PC-3 (cell line): Measurements from ENCODE around the gene THRB. TPM values are rescaled to one million over a fixed set of nuclear protein-coding genes. Genes with fewer than 3 reads are reported as not detected.

Experiments used
- ATAC-seq: fragments of 200-7000 bp; cut with Tn5 transposase; 2 replicates; pipeline ENCODE4 v1.9.1; 2020; ENCODE audit warnings: mild to moderate bottlenecking, moderate library complexity
- BruUV-seq: library from RNA; stranded (reverse); fragments of 400-500 nt; replicated peaks from 2 replicates; lab custom pipeline; 2021; lab: Mats Ljungman, UMichigan
- CTCF ChIA-PET: fragments of 300-600 bp; sonication (Branson Sonifier 250); formaldehyde crosslinking; loops from one replicate; lab custom pipeline; 2022; ENCODE audit warnings: antibody characterized with exemption; lab: Charles Lee
- POLR2A ChIA-PET: fragments of 300-600 bp; sonication (Branson Sonifier 250); formaldehyde crosslinking; loops from one replicate; lab custom pipeline; 2022; ENCODE audit warnings: antibody characterized with exemption; ENCODE audit not compliant: unreplicated experiment; lab: Charles Lee
- DNase-seq: peaks from one replicate; pipeline ENCODE4 v3.0.0-alpha.2; 2015
- H2AFZ ChIP-seq: fragments of 300-600 bp; sonication (generic); 2 replicates; pipeline ENCODE4 v1.6.0; 2016; ENCODE audit warnings: antibody characterized with exemption, low read length
- H3F3A ChIP-seq: fragments of 300-600 bp; sonication (generic); one replicate; pipeline ENCODE4 v1.6.0; 2017; ENCODE audit warnings: antibody characterized with exemption, low read length, control low read depth, mild to moderate bottlenecking; ENCODE audit not compliant: unreplicated experiment
- H3K27ac ChIP-seq: fragments of 300-600 bp; sonication (generic); 2 replicates; pipeline ENCODE4 v1.5.1; 2016; ENCODE audit warnings: mild to moderate bottlenecking, low read length
- H3K27me3 ChIP-seq: fragments of 300-600 bp; sonication (generic); 2 replicates; pipeline ENCODE4 v1.6.1; 2016; ENCODE audit warnings: low read length, mixed read lengths
- H3K36me3 ChIP-seq: fragments of 300-600 bp; sonication (generic); 2 replicates; pipeline ENCODE4 v1.6.1; 2016; ENCODE audit warnings: low read depth, mixed run types, low read length, mixed read lengths
- H3K4me1 ChIP-seq: fragments of 300-600 bp; sonication (generic); 2 replicates; pipeline ENCODE4 v1.5.1; 2016; ENCODE audit warnings: low read length; ENCODE audit not compliant: insufficient read depth
- H3K4me2 ChIP-seq: fragments of 300-600 bp; sonication (generic); 2 replicates; pipeline ENCODE4 v1.6.0; 2016; ENCODE audit warnings: low read length
- H3K4me3 ChIP-seq: fragments of 300-600 bp; sonication (generic); 2 replicates; pipeline ENCODE4 v1.5.1; 2016; ENCODE audit warnings: mild to moderate bottlenecking, low read length, mixed read lengths
- H3K79me2 ChIP-seq: fragments of 300-600 bp; sonication (generic); 2 replicates; pipeline ENCODE4 v1.6.1; 2017; ENCODE audit warnings: low read length, mixed read lengths
- H3K9ac ChIP-seq: fragments of 300-600 bp; sonication (generic); 2 replicates; pipeline ENCODE4 v1.6.0; 2016; ENCODE audit warnings: mild to moderate bottlenecking, low read length
- H3K9me2 ChIP-seq: fragments of 300-600 bp; sonication (generic); replicated peaks from 2 replicates; pipeline ENCODE4 v1.6.1; 2016; ENCODE audit warnings: mixed run types, low read length, mixed read lengths
- H3K9me3 ChIP-seq: fragments of 300-600 bp; sonication (generic); 2 replicates; pipeline ENCODE4 v1.6.1; 2016; ENCODE audit warnings: low read length, mixed read lengths
- H4K20me1 ChIP-seq: fragments of 300-600 bp; sonication (generic); 2 replicates; pipeline ENCODE4 v1.6.1; 2016; ENCODE audit warnings: low read length, mixed read lengths
- EZH2 ChIP-seq: fragments of 300-600 bp; sonication (generic); IDR thresholded peaks from one replicate; pipeline ENCODE4 v1.6.1; 2017; ENCODE audit warnings: antibody characterized with exemption, mild to moderate bottlenecking, low read length; ENCODE audit not compliant: unreplicated experiment
- EZH2phosphoT487 ChIP-seq: fragments of 300-600 bp; sonication (generic); IDR thresholded peaks from 2 replicates; pipeline ENCODE4 v1.6.1; 2018; ENCODE audit warnings: mild to moderate bottlenecking, antibody characterized with exemption, low read length, borderline replicate concordance
- intact Hi-C: fragments of 100-400 bp; cut with micrococcal nuclease; formaldehyde crosslinking; loops from 2 replicates; pipeline ENCODE4 v1.9.0; 2023
- total RNA-seq: library from RNA; depleted of rRNA; stranded (reverse); fragments of >200 nt; gene quantifications from 2 replicates; pipeline ENCODE4 v1.2.3, GENCODE V29; 2014
- TF ChIP-seq, protein P1 (sequence below): fragments of 300-600 bp; sonication (generic); conservative IDR thresholded peaks from 2 replicates; pipeline ENCODE4 v1.5.1; 2017; ENCODE audit warnings: antibody characterized with exemption, low read depth, mild to moderate bottlenecking, low read length

The THRB gene
- total RNA-seq, 1 experiment from 2014 or later: 9.7 TPM

DNA sequence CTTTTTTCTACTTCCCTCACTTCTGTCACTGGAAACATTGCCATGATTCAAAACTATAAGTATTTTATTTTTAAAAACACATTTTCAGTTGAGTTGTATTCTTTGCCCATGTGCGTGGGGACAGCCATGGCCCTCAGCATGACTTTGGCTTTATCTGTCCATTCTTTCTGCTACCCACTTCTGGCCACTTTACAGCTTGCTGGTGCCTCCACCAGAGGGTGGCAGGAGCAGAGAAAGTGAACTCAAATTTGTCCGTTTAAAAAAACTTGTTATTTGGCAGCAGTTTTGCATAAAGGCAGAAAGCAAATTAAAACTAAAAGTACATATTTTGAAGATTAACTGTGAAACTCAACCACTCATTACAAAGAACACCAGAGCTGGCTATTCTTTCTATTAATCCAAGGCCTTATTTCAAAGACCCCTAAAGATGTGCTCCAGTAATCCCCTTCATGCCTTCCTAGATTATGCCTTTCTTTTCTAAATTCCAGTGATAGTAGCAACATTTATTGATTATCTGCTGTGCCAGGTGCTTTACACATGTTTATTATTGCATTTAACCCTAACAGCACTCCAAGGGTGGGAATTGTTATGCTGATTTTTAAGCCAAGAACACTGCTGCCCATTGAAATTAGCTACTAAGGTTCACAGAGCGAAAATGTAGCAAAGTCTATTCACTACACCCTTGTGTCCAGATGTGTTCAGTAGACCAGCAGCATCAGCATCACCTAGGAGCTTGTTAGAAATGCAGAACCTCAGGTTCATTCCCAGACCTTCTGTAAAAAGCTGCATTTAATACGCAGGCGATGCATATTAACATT lies 134.8 kb downstream of the THRB start:
- ChIA-PET POLR2A (no interaction called here), CTCF (interaction anchor here (0.6 kb wide), 1 partner anchor 135 kb away, joined by 4 read pairs; no protein-coding TSS in a partner anchor)
- ATAC-seq (no peak), DNase-seq (peak; percentile 32)
- no peaks in the 10 kb centered on the region for H4K20me1 ChIP-seq
- H3K4me2 ChIP-seq: no peak overlapping the region
- BruUV-seq: no TSS peak
- H3K9me3 ChIP-seq: no peaks in the 10 kb centered on the region
- H3K4me1 ChIP-seq: peaks cover 25% of the 10 kb centered on the region
- H3K27me3 ChIP-seq: no peaks in the 10 kb centered on the region
- no peak overlapping the region for H3K4me3 ChIP-seq
- no peaks in the 10 kb centered on the region for H3K36me3 ChIP-seq
- no peak overlapping the region for H2AFZ ChIP-seq
- H3K9ac ChIP-seq: no peak overlapping the region
- H3K27ac ChIP-seq: no peak overlapping the region
- H3K79me2 ChIP-seq: 0 out of 2 replicates have a peak, but pooled peaks cover 3% of the 10 kb centered on the region
- H3K9me2 ChIP-seq: no peaks in the 10 kb centered on the region
- H3F3A ChIP-seq: no peaks in the 10 kb centered on the region
- intact Hi-C loops: loop anchor here (5.0 to 10.0 kb wide), 2 partner anchors 232 to 295 kb away; no protein-coding TSS in a partner anchor
- TF ChIP-seq EZH2phosphoT487: no peak
- TF ChIP-seq, protein P1, sequence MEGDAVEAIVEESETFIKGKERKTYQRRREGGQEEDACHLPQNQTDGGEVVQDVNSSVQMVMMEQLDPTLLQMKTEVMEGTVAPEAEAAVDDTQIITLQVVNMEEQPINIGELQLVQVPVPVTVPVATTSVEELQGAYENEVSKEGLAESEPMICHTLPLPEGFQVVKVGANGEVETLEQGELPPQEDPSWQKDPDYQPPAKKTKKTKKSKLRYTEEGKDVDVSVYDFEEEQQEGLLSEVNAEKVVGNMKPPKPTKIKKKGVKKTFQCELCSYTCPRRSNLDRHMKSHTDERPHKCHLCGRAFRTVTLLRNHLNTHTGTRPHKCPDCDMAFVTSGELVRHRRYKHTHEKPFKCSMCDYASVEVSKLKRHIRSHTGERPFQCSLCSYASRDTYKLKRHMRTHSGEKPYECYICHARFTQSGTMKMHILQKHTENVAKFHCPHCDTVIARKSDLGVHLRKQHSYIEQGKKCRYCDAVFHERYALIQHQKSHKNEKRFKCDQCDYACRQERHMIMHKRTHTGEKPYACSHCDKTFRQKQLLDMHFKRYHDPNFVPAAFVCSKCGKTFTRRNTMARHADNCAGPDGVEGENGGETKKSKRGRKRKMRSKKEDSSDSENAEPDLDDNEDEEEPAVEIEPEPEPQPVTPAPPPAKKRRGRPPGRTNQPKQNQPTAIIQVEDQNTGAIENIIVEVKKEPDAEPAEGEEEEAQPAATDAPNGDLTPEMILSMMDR: peak; percentile 51

DNA sequence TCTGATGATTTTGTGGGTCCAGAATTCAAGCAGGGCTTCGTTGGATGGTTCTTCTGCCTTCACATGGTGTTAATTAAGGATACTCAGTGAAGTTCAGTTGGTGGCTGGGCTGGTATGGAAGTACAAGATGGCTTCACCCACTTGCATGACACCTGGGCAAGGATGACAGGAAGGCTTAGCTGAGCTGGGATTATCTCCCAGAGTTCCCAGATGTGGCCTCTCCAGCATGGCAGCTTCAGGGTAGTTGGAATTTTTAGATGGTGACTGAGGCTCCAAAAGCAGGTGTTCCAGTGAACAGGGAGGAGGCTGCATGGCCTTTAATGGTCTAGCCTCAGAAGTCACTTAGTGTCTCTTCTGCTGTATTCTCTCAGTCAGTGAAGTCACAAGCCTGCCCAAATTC lies 135.5 kb downstream of the THRB start:
- Histone ChIP-seq H3K4me3 (no peak overlapping the region), H3K4me2 (no peak overlapping the region), H3K79me2 (no peaks in the 10 kb centered on the region), H3K27me3 (no peaks in the 10 kb centered on the region), H3K27ac (no peak overlapping the region), H2AFZ (no peak overlapping the region), H4K20me1 (no peaks in the 10 kb centered on the region), H3K9me2 (no peaks in the 10 kb centered on the region), H3F3A (no peaks in the 10 kb centered on the region), H3K9ac (no peak overlapping the region), H3K9me3 (no peaks in the 10 kb centered on the region), H3K4me1 (peaks cover 18% of the 10 kb centered on the region), H3K36me3 (no peaks in the 10 kb centered on the region)
- TF ChIP-seq, protein P1: no peak
- no peak for TF ChIP-seq EZH2phosphoT487
- no peak for TF ChIP-seq EZH2
- no TSS peak for BruUV-seq
- DNase-seq (no peak), ATAC-seq (no peak)
- POLR2A ChIA-PET: no interaction called here
- CTCF ChIA-PET: no interaction called here
- intact Hi-C loops: loop anchor here (5.0 kb wide), 1 partner anchor 233 kb away; no protein-coding TSS in a partner anchor

DNA sequence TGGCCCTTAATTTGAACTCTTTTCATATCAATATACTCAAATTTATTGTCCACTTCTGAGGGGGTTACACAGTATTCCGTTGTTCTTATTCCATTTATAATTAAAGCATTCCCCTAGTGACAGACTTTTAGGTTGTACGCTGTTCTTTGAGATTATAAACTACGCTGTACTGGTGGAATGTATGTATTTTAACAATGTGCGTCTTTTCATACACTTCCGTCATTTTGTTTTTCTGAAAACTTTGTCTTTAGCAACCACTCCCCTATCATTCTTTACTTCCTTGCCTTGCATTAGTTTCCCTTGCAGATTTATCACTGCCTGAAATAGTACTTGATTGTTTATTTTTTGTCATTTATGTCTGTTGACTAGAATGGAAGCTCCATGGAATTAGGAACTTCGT lies 137.0 kb downstream of the THRB start:
- Histone ChIP-seq H3K9ac (no peak overlapping the region), H3K4me3 (no peak overlapping the region), H3K9me2 (no peaks in the 10 kb centered on the region), H3F3A (no peaks in the 10 kb centered on the region), H3K4me2 (no peak overlapping the region), H3K27me3 (no peaks in the 10 kb centered on the region), H3K9me3 (no peaks in the 10 kb centered on the region), H3K79me2 (no peaks in the 10 kb centered on the region), H3K27ac (no peak overlapping the region), H3K36me3 (no peaks in the 10 kb centered on the region), H4K20me1 (no peaks in the 10 kb centered on the region), H2AFZ (no peak overlapping the region), H3K4me1 (0 out of 2 replicates have a peak, but pooled peaks cover 3% of the 10 kb centered on the region)
- DNase-seq (no peak), ATAC-seq (no peak)
- no TSS peak for BruUV-seq
- ChIA-PET CTCF (no interaction called here), POLR2A (no interaction called here)
- intact Hi-C loops: loop anchor here (5.0 kb wide), 1 partner anchor 235 kb away; no protein-coding TSS in a partner anchor
- TF ChIP-seq EZH2 (no peak), EZH2phosphoT487 (no peak)
- TF ChIP-seq, protein P1: no peak
